Lower leg skin (tissue), 4 donors: ENCODE results near the gene D2HGDH. TPM values are rescaled to one million over a fixed set of nuclear protein-coding genes. Genes with fewer than 3 reads are reported as not detected.
A peak's percentile ranks its signal among the peaks of the same experiment; 100 is the strongest.
"Not testable (repeated sequence)": the region's sequence is repeated elsewhere in the genome, so short reads cannot be mapped to it uniquely, and the experiment has no call there.

Experiments used
- DNase-seq, 2 donors: peaks; one replicate each; pipeline ENCODE4 v3.0.0-alpha.2; 2019; ENCODE audit warnings: low spot score in 2 of 2
- H3K4me3 ChIP-seq: fragments of 200-600 bp; sonication (generic); 2 replicates; pipeline ENCODE4 v1.5.1; 2017; ENCODE audit warnings: mild to moderate bottlenecking, low read depth; ENCODE audit not compliant: poor library complexity, severe bottlenecking
- POLR2A ChIP-seq, 2 donors: fragments of 450-650 bp; IDR thresholded peaks; one replicate each; pipeline ENCODE4 v1.6.1; 2016 to 2017; ENCODE audit warnings: antibody characterized with exemption in 2 of 2, mild to moderate bottlenecking in 1 of 2, moderate library complexity in 1 of 2
- WGBS, 2 donors: methylation state at CpG; one replicate each; pipeline ENCODE4 v1.1.5; 2018; 5-methylcytosine and 5-hydroxymethylcytosine counted together
- intact Hi-C: fragments of 100-400 bp; cut with DNase I; formaldehyde crosslinking; loops from one replicate; pipeline ENCODE4 v1.15.0; 2023; ENCODE audit warnings: low total_unique reads
- total RNA-seq, 4 donors: library from RNA; depleted of rRNA; stranded (reverse); fragments of >200 nt; gene quantifications; one replicate each; pipeline ENCODE4 v1.1.0, GENCODE V29; 2016
- TF ChIP-seq, protein P1 (sequence below), 3 donors: fragments of 450-650 bp; IDR thresholded peaks; one replicate each; pipeline ENCODE4 v1.5.1; 2016; ENCODE audit warnings: antibody characterized with exemption in 3 of 3, mild to moderate bottlenecking in 3 of 3, moderate library complexity in 2 of 3

D2HGDH gene
- total RNA-seq, 4 donors from 2014 or later, result 34.8 to 65.1 (median 48.2) TPM

DNA sequence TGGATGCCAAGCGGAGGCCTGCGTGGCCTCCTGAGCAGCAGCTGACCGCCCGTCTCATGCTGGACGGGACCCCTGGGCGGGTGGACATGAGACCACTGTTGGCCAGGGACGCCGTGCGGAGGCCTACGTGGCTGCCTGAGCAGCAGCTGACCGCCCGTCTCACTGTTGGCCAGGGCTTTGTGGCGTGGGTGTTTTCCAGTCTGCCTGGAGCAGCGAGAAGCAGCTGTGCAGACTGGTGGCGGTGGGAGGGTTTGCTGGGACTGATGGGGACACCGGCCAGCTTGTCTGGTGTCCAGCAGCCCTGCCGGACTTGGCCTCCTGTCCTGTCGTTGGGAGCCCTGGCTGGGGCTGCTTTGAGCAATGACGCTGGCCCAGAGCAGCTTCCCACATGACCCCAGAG, 5.8 kb upstream of the D2HGDH start:
- WGBS, 2 donors, result 75 to 77% methylated on average over 17 to 19 of the region's 19 CpGs
- DNase-seq, result no peak
- no peak overlapping the region for H3K4me3 ChIP-seq
- intact Hi-C loops, result no loop called here
- no peak for TF ChIP-seq POLR2A (IDR thresholded peaks at IDR 0.05)
- TF ChIP-seq, protein P1, sequence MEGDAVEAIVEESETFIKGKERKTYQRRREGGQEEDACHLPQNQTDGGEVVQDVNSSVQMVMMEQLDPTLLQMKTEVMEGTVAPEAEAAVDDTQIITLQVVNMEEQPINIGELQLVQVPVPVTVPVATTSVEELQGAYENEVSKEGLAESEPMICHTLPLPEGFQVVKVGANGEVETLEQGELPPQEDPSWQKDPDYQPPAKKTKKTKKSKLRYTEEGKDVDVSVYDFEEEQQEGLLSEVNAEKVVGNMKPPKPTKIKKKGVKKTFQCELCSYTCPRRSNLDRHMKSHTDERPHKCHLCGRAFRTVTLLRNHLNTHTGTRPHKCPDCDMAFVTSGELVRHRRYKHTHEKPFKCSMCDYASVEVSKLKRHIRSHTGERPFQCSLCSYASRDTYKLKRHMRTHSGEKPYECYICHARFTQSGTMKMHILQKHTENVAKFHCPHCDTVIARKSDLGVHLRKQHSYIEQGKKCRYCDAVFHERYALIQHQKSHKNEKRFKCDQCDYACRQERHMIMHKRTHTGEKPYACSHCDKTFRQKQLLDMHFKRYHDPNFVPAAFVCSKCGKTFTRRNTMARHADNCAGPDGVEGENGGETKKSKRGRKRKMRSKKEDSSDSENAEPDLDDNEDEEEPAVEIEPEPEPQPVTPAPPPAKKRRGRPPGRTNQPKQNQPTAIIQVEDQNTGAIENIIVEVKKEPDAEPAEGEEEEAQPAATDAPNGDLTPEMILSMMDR (IDR thresholded peaks at IDR 0.05), result no peak

DNA sequence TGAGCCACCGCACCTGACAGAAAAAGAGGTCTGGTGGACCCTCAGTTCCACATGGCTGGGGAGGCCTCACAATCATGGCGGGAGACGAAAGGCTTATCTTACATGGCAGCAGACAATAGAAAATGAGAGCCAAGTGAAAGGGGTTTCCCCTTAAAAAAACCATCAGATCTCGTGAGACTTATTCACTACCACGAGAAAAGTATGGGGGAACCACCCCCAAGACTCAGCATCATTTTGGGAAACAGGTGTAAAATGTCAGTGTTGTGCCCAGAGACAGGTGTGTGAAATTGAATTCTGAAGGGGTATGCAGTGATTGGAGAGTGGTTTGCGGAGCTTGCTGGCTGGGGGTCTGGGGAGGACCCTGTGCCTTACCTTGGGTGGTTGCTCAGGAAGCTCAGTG, 4.6 kb upstream of the D2HGDH start:
- TF ChIP-seq POLR2A (IDR thresholded peaks at IDR 0.05), result no peak
- no peak overlapping the region for H3K4me3 ChIP-seq
- DNase-seq, result no peak
- 89 to 92% methylated on average over 6 of the region's 6 CpGs for WGBS, 2 donors
- intact Hi-C loops, result no loop called here

DNA sequence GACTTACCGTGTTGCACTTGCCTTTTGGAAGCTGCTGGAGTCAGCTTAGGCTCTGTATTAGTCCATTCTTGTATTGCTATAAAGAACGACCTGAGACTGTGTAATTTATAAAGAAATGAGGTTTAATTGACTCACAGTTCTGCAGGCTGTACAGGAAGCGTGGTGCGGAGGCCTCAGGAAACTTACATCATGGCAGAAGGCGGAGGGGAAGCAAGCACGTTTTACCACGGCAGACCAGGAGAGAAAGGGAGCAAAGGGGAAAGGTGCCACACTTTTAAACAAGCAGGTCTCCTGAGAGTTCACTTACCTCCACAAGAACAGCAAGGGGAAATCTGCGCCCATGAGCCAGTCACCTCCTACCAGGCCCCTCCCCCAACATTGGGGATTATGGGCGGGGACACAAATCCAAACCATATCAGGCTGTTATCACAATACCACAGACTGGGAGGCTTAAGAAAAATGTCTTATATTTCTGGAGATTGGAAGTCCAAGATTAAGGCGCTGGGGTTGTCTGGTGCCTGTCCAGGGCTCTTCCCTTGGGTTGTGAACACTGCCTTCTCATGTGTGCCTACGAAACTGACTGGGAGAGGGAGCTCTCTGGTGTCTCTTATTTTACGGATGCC, 3.6 kb upstream of the D2HGDH start:
- TF ChIP-seq POLR2A (IDR thresholded peaks at IDR 0.05), result no peak
- TF ChIP-seq, protein P1 (IDR thresholded peaks at IDR 0.05), result no peak
- no peak for DNase-seq
- WGBS, 2 donors, result 80 to 81% methylated on average over 12 of the region's 12 CpGs
- intact Hi-C loops, result no loop called here
- H3K4me3 ChIP-seq, result no peak overlapping the region

DNA sequence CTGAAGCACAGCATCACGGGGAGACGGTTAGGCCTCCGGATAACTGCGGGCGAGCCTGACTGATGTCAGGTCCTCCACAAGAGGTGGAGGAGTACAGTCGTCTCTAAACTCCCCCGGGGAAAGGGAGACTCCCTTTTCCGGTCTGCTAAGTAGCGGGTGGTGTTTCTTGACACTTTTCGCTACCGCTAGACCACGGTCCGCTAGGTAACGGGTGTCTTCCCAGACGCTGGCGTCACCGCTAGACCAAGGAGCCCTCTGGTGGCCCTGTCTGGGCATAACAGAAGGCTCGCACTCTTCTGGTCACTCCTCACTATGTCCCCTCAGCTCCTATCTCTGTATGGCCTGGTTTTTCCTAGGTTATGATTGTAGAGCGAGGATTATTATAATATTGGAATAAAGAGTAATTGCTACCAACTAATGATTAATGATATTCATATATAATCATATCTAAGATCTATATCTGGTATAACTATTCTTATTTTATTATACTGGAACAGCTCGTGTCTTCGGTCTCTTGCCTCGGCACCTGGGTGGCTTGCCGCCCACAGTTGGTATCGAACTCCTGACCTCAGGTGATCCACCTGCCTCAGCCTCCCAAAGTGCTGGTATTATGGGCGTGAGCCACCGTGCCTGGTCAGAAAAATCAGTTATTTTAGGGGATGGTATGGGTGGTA, 1.8 kb upstream of the D2HGDH start:
- intact Hi-C loops, result not testable (repeated sequence)

DNA sequence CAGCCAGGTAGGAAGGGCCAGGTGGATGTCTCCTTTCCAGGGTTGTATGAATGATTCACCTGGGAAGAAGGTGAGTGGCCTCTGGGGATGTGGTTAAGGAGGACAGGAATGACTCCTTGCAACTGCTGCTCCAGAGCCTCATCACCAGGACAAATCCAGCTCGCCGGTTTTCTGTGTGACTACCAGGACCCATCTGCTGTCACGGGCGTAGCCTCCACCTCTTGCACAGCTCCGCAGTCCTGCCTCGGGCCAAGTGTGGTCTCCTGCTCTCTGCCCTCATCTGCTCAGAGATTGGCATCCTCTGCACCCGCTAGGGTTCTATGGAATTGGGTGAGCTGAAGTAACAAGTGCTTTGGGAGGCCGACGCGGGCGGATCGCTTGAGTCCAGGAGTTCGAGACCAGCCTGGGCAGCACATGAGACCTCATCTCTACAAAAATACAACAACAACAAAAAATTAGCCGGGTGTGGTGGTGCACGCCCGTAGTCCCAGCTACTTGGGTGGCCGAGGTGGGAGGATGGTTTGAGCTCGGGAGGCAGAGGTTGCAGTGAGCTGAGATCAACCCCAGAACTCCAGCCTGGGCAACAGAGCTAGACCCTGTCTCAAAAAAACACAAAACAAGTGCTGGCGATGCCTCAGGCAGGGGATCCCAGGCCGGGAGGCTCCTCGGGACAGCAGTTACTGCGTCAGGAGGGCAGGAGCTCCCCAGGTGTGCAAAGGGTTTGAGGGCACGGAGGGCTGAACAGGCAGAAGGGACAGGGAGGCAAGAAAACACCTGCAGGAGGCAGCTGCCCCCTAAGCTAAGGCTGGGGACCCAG, 831 bp upstream of the D2HGDH start:
- H3K4me3 ChIP-seq, result peak overlapping the region; percentile 7
- peak in 1 of 2 donors; percentile 88 for DNase-seq
- TF ChIP-seq, protein P1 (IDR thresholded peaks at IDR 0.05), result no peak
- no peak for TF ChIP-seq POLR2A (IDR thresholded peaks at IDR 0.05)
- intact Hi-C loops, result no loop called here
- 73 to 80% methylated on average over 23 of the region's 23 CpGs for WGBS, 2 donors

More for the DNA sequence above, 1.8 kb upstream of the D2HGDH start:
- not testable (repeated sequence) for H3K4me3 ChIP-seq
- DNase-seq, result peak in 1 of 2 donors; percentile 27
- WGBS, 2 donors, result 37 to 42% methylated on average over 22 to 26 of the region's 26 CpGs

DNA sequence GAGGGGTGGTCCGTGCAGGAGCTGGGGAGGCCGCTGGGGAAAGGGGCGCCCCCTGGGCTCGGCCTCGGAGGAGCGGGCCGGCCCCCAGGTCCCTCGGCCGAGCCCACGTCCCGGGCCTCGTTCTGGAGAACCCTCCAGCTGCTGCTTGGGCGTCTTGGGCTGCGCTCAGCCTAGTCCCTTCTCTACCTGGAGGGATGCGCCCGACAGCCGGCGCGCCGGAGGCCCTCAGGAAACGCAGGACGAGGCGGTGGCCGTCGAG, 293 bp upstream of the D2HGDH start:
- no peak for DNase-seq
- H3K4me3 ChIP-seq, result peak overlapping the region; percentile 7
- intact Hi-C loops, result no loop called here
- TF ChIP-seq POLR2A (IDR thresholded peaks at IDR 0.05), result no peak
- TF ChIP-seq, protein P1 (IDR thresholded peaks at IDR 0.05), result no peak
- 0 to 1% methylated on average over 4 to 12 of the region's 25 CpGs for WGBS, 2 donors
